SW480 (cell line): ENCODE measurements around the gene TMEM63B.
A peak's percentile ranks its signal among the peaks of the same experiment; 100 is the strongest.

ENCODE experiments used
- DNase-seq: peaks from one replicate; pipeline ENCODE4 v3.0.0-alpha.2; 2016; ENCODE audit warnings: low spot score

Gene TMEM63B

GRCh38 chr6:44145839-44146238 lies 18.5 kb downstream of the TMEM63B start:
- DNase-seq: no peak

- no peak for DNase-seq
Measured at GRCh38 chr6:44146685-44147084, 19.3 kb downstream of the TMEM63B start.

GRCh38 chr6:44147256-44147655 lies 19.9 kb downstream of the TMEM63B start:
- DNase-seq: no peak

GRCh38 chr6:44148306-44148705 lies 21.0 kb downstream of the TMEM63B start:
- no peak for DNase-seq

GRCh38 chr6:44149369-44150012 lies 22.1 kb downstream of the TMEM63B start:
- no peak for DNase-seq

- DNase-seq: no peak
Measured at GRCh38 chr6:44150317-44150917, 23.1 kb downstream of the TMEM63B start.

GRCh38 chr6:44151348-44152108 lies 24.2 kb downstream of the TMEM63B start:
- peak; percentile 21 for DNase-seq

- no peak for DNase-seq
Measured at GRCh38 chr6:44152109-44152461, 24.7 kb downstream of the TMEM63B start.

- DNase-seq: no peak
Measured at GRCh38 chr6:44152533-44152932, 25.2 kb downstream of the TMEM63B start.

GRCh38 chr6:44154067-44154466 lies 26.7 kb downstream of the TMEM63B start:
- DNase-seq: peak; percentile 31

- no peak for DNase-seq
Measured at GRCh38 chr6:44156494-44157151, 29.3 kb downstream of the TMEM63B start.

GRCh38 chr6:44157152-44157521 lies 29.8 kb downstream of the TMEM63B start:
- no peak for DNase-seq

GRCh38 chr6:44158770-44159228 lies 31.4 kb downstream of the TMEM63B start, which contains the start of gene CAPN11:
CAPN11 (plus strand) TSS chr6:44158820; CDS start chr6:44158849, 29 bp downstream.
- no peak for DNase-seq

- DNase-seq: no peak
Measured at GRCh38 chr6:44161997-44162338, 34.6 kb downstream of the TMEM63B start.

GRCh38 chr6:44162876-44163625 lies 35.7 kb downstream of the TMEM63B start:
- DNase-seq: no peak

GRCh38 chr6:44166116-44166515 lies 38.8 kb downstream of the TMEM63B start:
- no peak for DNase-seq

- no peak for DNase-seq
Measured at GRCh38 chr6:44166591-44167184, 39.3 kb downstream of the TMEM63B start.

- no peak for DNase-seq
Measured at GRCh38 chr6:44167567-44167966, 40.2 kb downstream of the TMEM63B start.

GRCh38 chr6:44169154-44169553 lies 41.8 kb downstream of the TMEM63B start:
- DNase-seq: no peak

- DNase-seq: peak; percentile 29
Measured at GRCh38 chr6:44169886-44170570, 42.7 kb downstream of the TMEM63B start.
